Breast epithelium (tissue), 3 donors: Measurements from ENCODE around the gene COX17. TPM values are rescaled to one million over a fixed set of nuclear protein-coding genes. Genes with fewer than 3 reads are reported as not detected.

Source experiments
- total RNA-seq, 3 donors: library from RNA; depleted of rRNA; stranded (reverse); fragments of >200 nt; gene quantifications; one replicate each; pipeline ENCODE4 v1.1.0, GENCODE V29; 2016

Gene COX17
- total RNA-seq, 3 donors from 2014 or later, result 26.7 to 42.6 (median 33.4) TPM

Other genes starting within 250 kb of the COX17 start
- gene TMEM39A, start 213.8 kb downstream of the COX17 start, total RNA-seq, result 10 to 100 TPM; 30.2 to 53.7 (median 36.4) TPM
- gene POGLUT1, start 208.4 kb downstream of the COX17 start, total RNA-seq, result 10 to 100 TPM; 13.0 to 28.8 (median 16.4) TPM
- 10 to 100 TPM; 40.8 to 54.1 (median 47.1) TPM for gene TIMMDC1, start 178.9 kb downstream of the COX17 start, total RNA-seq
- 1 to 10 TPM in 2 of 3 donors, under 1 TPM in 1; 0.96 to 1.8 (median 1.6) TPM for gene CD80, start 117.8 kb downstream of the COX17 start, total RNA-seq
- gene ADPRH, start 97.9 kb downstream of the COX17 start, total RNA-seq, result 10 to 100 TPM in 1 of 3 donors, 1 to 10 TPM in 2; 5.9 to 10.9 (median 9.8) TPM
- gene PLA1A, start 79.5 kb downstream of the COX17 start, total RNA-seq, result 1 to 10 TPM in 2 of 3 donors, under 1 TPM in 1; 0.59 to 4.9 (median 2.1) TPM
- 1 to 10 TPM; 1.1 to 7.9 (median 6.9) TPM for gene POPDC2, start 16.8 kb downstream of the COX17 start, total RNA-seq
- gene CFAP91, start 25.6 kb upstream of the COX17 start, total RNA-seq, result 10 to 100 TPM in 2 of 3 donors, 1 to 10 TPM in 1; 4.3 to 25.2 (median 24.6) TPM
- gene NR1I2, start 104.7 kb upstream of the COX17 start, total RNA-seq, result under 1 TPM; 0.29 to 0.98 (median 0.32) TPM